SK-N-SH (cell line): ENCODE data around the gene FRS2. TPM values are rescaled to one million over a fixed set of nuclear protein-coding genes. Genes with fewer than 3 reads are reported as not detected.

Source experiments
- CTCF ChIA-PET: fragments of 300-600, 350-600 bp; formaldehyde crosslinking; extraction: SDS; loops from one replicate; lab custom pipeline; 2021; lab: Yijun Ruan, JAX
- POLR2A ChIA-PET: fragments of 350-600 bp; sonication (Branson Sonifier 250); formaldehyde crosslinking; extraction: SDS; loops from one replicate; lab custom pipeline; 2020; ENCODE audit warnings: antibody characterized with exemption, inconsistent platforms; lab: Yijun Ruan, JAX
- DNase-seq: peaks from one replicate; pipeline ENCODE4 v3.0.0; 2012
- H2AFZ ChIP-seq: fragments of 200-600 bp; sonication (generic); 2 replicates; pipeline ENCODE4 v1.8.1; 2016; ENCODE audit warnings: antibody characterized with exemption, mild to moderate bottlenecking, low read depth
- H3F3A ChIP-seq: fragments of 200-600 bp; sonication (generic); replicated peaks from 2 replicates; pipeline ENCODE3; 2016; ENCODE audit warnings: antibody characterized with exemption, mild to moderate bottlenecking; ENCODE audit not compliant: insufficient read depth
- H3K27ac ChIP-seq, 2 experiments: fragments of 200-500 bp in 1 of 2; fragments of 200-600 bp in 1 of 2; sonication (Bioruptor generic) in 1 of 2; sonication (generic), shearing (Covaris generic) in 1 of 2; 2 replicates each; pipeline versions ENCODE4 v1.5.1 to v1.6.1; 2014 to 2016; ENCODE audit warnings: low read depth in 2 of 2, inconsistent platforms in 1 of 2, low read length in 1 of 2, mild to moderate bottlenecking in 1 of 2, mixed read lengths in 1 of 2
- H3K27me3 ChIP-seq: fragments of 200-600 bp; sonication (generic), shearing (Covaris generic); 2 replicates; pipeline ENCODE4 v1.6.1; 2016; ENCODE audit warnings: mixed run types; ENCODE audit not compliant: insufficient read depth
- H3K36me3 ChIP-seq, 2 experiments: fragments of 200-500 bp in 1 of 2; fragments of 200-600 bp in 1 of 2; sonication (Bioruptor generic) in 1 of 2; sonication (generic) in 1 of 2; replicated peaks in 1 of 2; 2 replicates each; pipeline versions ENCODE3 to v1.5.1; 2014 to 2016; ENCODE audit warnings: low read length in 1 of 2, mild to moderate bottlenecking in 1 of 2; ENCODE audit not compliant: insufficient read depth in 2 of 2, control insufficient read depth in 1 of 2
- H3K4me1 ChIP-seq, 2 experiments: fragments of 200-500 bp in 1 of 2; fragments of 200-600 bp in 1 of 2; sonication (Bioruptor generic) in 1 of 2; sonication (generic), shearing (Covaris generic) in 1 of 2; 2 replicates each; pipeline versions ENCODE4 v1.5.1 to v1.6.1; 2014 to 2016; ENCODE audit warnings: low read depth in 1 of 2, low read length in 1 of 2, mixed run types in 1 of 2; ENCODE audit not compliant: insufficient read depth in 2 of 2, control insufficient read depth in 1 of 2
- H3K4me2 ChIP-seq: fragments of 200-600 bp; sonication (generic), shearing (Covaris generic); 2 replicates; pipeline ENCODE4 v1.6.1; 2017; ENCODE audit warnings: mixed run types
- H3K4me3 ChIP-seq, 2 experiments: fragments of 200-500 bp in 1 of 2; fragments of 200-600 bp in 1 of 2; sonication (Bioruptor generic) in 1 of 2; sonication (generic), shearing (Covaris generic) in 1 of 2; 2 replicates each; pipeline versions ENCODE4 v1.5.1 to v1.8.1; 2014 to 2016; ENCODE audit warnings: low read depth in 2 of 2, inconsistent platforms in 1 of 2, low read length in 1 of 2, mild to moderate bottlenecking in 1 of 2, mixed read lengths in 1 of 2, moderate library complexity in 1 of 2
- H3K79me2 ChIP-seq: fragments of 200-600 bp; sonication (generic); 2 replicates; pipeline ENCODE4 v1.8.1; 2017; ENCODE audit warnings: mild to moderate bottlenecking; ENCODE audit not compliant: insufficient read depth
- H3K9ac ChIP-seq: fragments of 200-600 bp; sonication (generic); 2 replicates; pipeline ENCODE4 v1.6.1; 2017; ENCODE audit warnings: mixed run types
- H3K9me2 ChIP-seq: fragments of 200-600 bp; sonication (generic); 2 replicates; pipeline ENCODE4 v1.6.1; 2017; ENCODE audit warnings: mixed run types
- H3K9me3 ChIP-seq: fragments of 200-600 bp; sonication (generic); 2 replicates; pipeline ENCODE4 v1.6.1; 2017; ENCODE audit warnings: mixed run types, mild to moderate bottlenecking, moderate library complexity
- H4K20me1 ChIP-seq: fragments of 200-600 bp; sonication (generic); 2 replicates; pipeline ENCODE4 v1.6.1; 2017; ENCODE audit warnings: mild to moderate bottlenecking, mixed run types; ENCODE audit not compliant: insufficient read depth
- CHD2 ChIP-seq: fragments of 150-350 bp; IDR thresholded peaks from 2 replicates; pipeline ENCODE4 v1.6.1; 2018; ENCODE audit warnings: low read length; ENCODE audit not compliant: partially characterized antibody
- ELF1 ChIP-seq: IDR thresholded peaks from 2 replicates; pipeline ENCODE4 v1.4.0; 2012
- FOXJ3 ChIP-seq: sonication (generic); formaldehyde crosslinking; IDR thresholded peaks from 2 replicates; pipeline ENCODE4 v1.5.1; 2020; ENCODE audit warnings: mild to moderate bottlenecking, missing genetic modification reagents
- FOXM1 ChIP-seq: IDR thresholded peaks from 2 replicates; pipeline ENCODE4 v1.4.0; 2012; ENCODE audit warnings: low read depth, mild to moderate bottlenecking
- GABPA ChIP-seq: IDR thresholded peaks from 2 replicates; pipeline ENCODE4 v1.4.0; 2012; ENCODE audit warnings: low read depth, mild to moderate bottlenecking
- JUND ChIP-seq: IDR thresholded peaks from 2 replicates; pipeline ENCODE4 v1.4.0; 2012
- MEF2A ChIP-seq: IDR thresholded peaks from 2 replicates; pipeline ENCODE4 v1.4.0; 2012; ENCODE audit warnings: low read depth, borderline replicate concordance
- MXI1 ChIP-seq: IDR thresholded peaks from 2 replicates; pipeline ENCODE4 v1.6.1; 2012; ENCODE audit warnings: mild to moderate bottlenecking, low read depth, low read length, improper control_type of control experiment
- POLR2AphosphoS5 ChIP-seq: IDR thresholded peaks from 2 replicates; pipeline ENCODE4 v1.6.1; 2012; ENCODE audit warnings: low read depth, low read length
- RAD21 ChIP-seq: IDR thresholded peaks from 2 replicates; pipeline ENCODE4 v1.6.1; 2012; ENCODE audit warnings: mild to moderate bottlenecking, low read length
- RCOR1 ChIP-seq: fragments of 150-350 bp; IDR thresholded peaks from 2 replicates; pipeline ENCODE4 v1.6.1; 2017; ENCODE audit warnings: antibody characterized with exemption, low read length
- TCF12 ChIP-seq: IDR thresholded peaks from 2 replicates; pipeline ENCODE4 v1.4.0; 2012
- YY1 ChIP-seq: IDR thresholded peaks from 2 replicates; pipeline ENCODE4 v1.4.0; 2012; ENCODE audit warnings: low read depth, mild to moderate bottlenecking
- WGBS: methylation state at CpG from one replicate; pipeline ENCODE4 v1.1.6; 2017; ENCODE audit warnings: low lambda C conversion rate; 5-methylcytosine and 5-hydroxymethylcytosine counted together
- polyA plus RNA-seq, 3 experiments: library from polyadenylated mRNA; depleted of rRNA; stranded (reverse); fragments of >200 nt; gene quantifications; 2 replicates each; pipeline ENCODE4 v1.2.3, GENCODE V29; 2012
- TF ChIP-seq, protein P1 (sequence below): IDR thresholded peaks from 2 replicates; pipeline ENCODE4 v1.4.0; 2012; ENCODE audit warnings: low read depth
- TF ChIP-seq, protein P2 (sequence below): IDR thresholded peaks from 2 replicates; pipeline ENCODE4 v1.4.0; 2012; ENCODE audit warnings: low read depth, borderline replicate concordance
- TF ChIP-seq, protein P3 (sequence below): fragments of 150-350 bp; IDR thresholded peaks from 2 replicates; pipeline ENCODE4 v1.6.1; 2017; ENCODE audit warnings: antibody characterized with exemption, low read length, low read depth, borderline replicate concordance
- TF ChIP-seq, protein P4 (sequence below): IDR thresholded peaks from 2 replicates; pipeline ENCODE4; 2012

FRS2 gene
- polyA plus RNA-seq, 1 of the 3 experiments (the other 2 are of a cell fraction): 7.1 TPM

DNA sequence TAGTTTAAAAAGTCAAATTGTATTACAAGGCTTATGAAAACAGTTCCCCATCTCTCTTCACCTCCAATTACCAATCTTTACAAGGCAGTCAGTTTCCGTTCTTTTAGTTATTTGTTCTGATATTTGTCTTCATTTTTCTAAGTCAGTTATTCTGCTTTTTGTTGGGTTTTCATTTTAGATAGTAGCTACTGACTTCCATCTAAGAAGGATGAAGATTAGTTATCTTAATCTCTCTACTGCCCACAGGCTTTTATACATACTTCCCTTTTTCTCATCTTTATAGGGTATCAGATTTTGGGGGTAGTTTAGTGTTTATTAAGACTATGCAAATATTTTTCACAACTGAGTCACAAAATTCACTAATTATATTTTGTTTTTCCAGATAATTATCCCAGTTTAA is 38.4 kb downstream of the FRS2 start:
- Histone ChIP-seq H3K4me3 (no peak overlapping the region), H3K4me2 (0 out of 2 replicates have a peak overlapping the region, but pooled peaks have one; percentile 62), H3K27me3 (no peaks in the 10 kb centered on the region), H2AFZ (no peak overlapping the region), H3K79me2 (peaks cover 98% of the 10 kb centered on the region), H3K9me2 (no peaks in the 10 kb centered on the region), H3K4me1 (peaks cover 33 to 35% of the 10 kb centered on the region in 2 experiments), H4K20me1 (peaks cover 35% of the 10 kb centered on the region), H3K27ac (peak overlapping the region; percentile 72 to 91), H3K9ac (no peak overlapping the region), H3K9me3 (no peaks in the 10 kb centered on the region), H3K36me3 (peaks cover 3 to 5% of the 10 kb centered on the region in 2 experiments), H3F3A (peaks cover 40% of the 10 kb centered on the region)
- POLR2A ChIA-PET: no interaction called here
- CTCF ChIA-PET: interaction anchor here (0.7 kb wide), 1 partner anchor 35 kb away, joined by 3 read pairs; no protein-coding TSS in a partner anchor
- 76% methylated on average over 1 of the region's 1 CpG for WGBS
- no peak for DNase-seq
- TF ChIP-seq MEF2A: no peak
- TF ChIP-seq YY1: no peak
- TF ChIP-seq FOXJ3: no peak
- TF ChIP-seq, protein P1, sequence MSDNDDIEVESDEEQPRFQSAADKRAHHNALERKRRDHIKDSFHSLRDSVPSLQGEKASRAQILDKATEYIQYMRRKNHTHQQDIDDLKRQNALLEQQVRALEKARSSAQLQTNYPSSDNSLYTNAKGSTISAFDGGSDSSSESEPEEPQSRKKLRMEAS: no peak
- TF ChIP-seq, protein P2, sequence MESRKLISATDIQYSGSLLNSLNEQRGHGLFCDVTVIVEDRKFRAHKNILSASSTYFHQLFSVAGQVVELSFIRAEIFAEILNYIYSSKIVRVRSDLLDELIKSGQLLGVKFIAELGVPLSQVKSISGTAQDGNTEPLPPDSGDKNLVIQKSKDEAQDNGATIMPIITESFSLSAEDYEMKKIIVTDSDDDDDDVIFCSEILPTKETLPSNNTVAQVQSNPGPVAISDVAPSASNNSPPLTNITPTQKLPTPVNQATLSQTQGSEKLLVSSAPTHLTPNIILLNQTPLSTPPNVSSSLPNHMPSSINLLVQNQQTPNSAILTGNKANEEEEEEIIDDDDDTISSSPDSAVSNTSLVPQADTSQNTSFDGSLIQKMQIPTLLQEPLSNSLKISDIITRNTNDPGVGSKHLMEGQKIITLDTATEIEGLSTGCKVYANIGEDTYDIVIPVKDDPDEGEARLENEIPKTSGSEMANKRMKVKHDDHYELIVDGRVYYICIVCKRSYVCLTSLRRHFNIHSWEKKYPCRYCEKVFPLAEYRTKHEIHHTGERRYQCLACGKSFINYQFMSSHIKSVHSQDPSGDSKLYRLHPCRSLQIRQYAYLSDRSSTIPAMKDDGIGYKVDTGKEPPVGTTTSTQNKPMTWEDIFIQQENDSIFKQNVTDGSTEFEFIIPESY: no peak
- TF ChIP-seq TCF12: no peak
- no peak for TF ChIP-seq JUND
- no peak for TF ChIP-seq FOXM1
- no peak for TF ChIP-seq MXI1
- no peak for TF ChIP-seq ELF1
- TF ChIP-seq CHD2: no peak
- no peak for TF ChIP-seq POLR2AphosphoS5
- TF ChIP-seq RAD21: no peak
- TF ChIP-seq, protein P3, sequence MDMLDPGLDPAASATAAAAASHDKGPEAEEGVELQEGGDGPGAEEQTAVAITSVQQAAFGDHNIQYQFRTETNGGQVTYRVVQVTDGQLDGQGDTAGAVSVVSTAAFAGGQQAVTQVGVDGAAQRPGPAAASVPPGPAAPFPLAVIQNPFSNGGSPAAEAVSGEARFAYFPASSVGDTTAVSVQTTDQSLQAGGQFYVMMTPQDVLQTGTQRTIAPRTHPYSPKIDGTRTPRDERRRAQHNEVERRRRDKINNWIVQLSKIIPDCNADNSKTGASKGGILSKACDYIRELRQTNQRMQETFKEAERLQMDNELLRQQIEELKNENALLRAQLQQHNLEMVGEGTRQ: no peak

DNA sequence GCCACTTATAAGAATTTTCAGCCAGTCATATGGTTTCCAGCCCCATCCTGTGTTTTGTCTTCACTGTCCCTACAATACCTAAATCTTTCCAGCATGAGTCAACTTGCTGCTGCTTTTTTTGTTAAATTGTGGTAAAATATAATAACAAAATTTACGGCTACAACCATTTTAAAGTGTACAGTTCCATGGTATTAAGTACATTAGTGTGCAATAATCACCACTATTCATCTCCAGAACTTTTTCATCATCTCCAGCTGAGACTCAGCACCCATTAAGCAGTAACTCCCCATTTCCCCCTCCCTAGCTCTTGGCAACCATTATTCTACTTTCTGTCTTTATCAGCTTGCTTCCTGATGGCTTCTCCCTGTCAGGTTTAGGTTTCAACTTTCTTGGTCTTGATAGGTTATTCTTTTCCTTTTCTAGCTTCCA is 39.1 kb downstream of the FRS2 start:
- peaks cover 3 to 5% of the 10 kb centered on the region in 2 experiments for H3K36me3 ChIP-seq
- no peaks in the 10 kb centered on the region for H3K9me2 ChIP-seq
- H3K9me3 ChIP-seq: no peaks in the 10 kb centered on the region
- peak overlapping the region; percentile 62; the same call in 1 of the 2 replicates for H3K4me2 ChIP-seq
- ChIA-PET CTCF (interaction anchor here (1.1 kb wide), 1 partner anchor 60 kb away, joined by 3 read pairs; no protein-coding TSS in a partner anchor), POLR2A (interaction anchor here (0.9 kb wide), 1 partner anchor 39 kb away, joined by 3 read pairs; the partner anchor contains the start of gene FRS2)
- H3K27me3 ChIP-seq: no peaks in the 10 kb centered on the region
- no peak overlapping the region for H2AFZ ChIP-seq
- H3K4me1 ChIP-seq: peaks cover 36 to 37% of the 10 kb centered on the region in 2 experiments
- DNase-seq: peak; percentile 40
- peaks cover 34% of the 10 kb centered on the region for H4K20me1 ChIP-seq
- H3K27ac ChIP-seq: peak overlapping the region; percentile 72 to 91
- H3F3A ChIP-seq: peaks cover 40% of the 10 kb centered on the region
- peaks cover 98% of the 10 kb centered on the region for H3K79me2 ChIP-seq
- 16% methylated on average over 1 of the region's 1 CpG for WGBS
- H3K9ac ChIP-seq: peak overlapping the region; percentile 13; the same call in 1 of the 2 replicates
- H3K4me3 ChIP-seq: peak overlapping the region in 1 of 2 experiments; percentile 13; a peak in 1 of 4 replicates
- no peak; the same call in 1 of the 2 replicates for TF ChIP-seq YY1
- TF ChIP-seq, protein P2: no peak
- TF ChIP-seq, protein P1: no peak
- TF ChIP-seq, protein P3: no peak
- TF ChIP-seq GABPA: no peak
- TF ChIP-seq FOXM1: no peak
- TF ChIP-seq RCOR1: peak; percentile 65; the same call in 1 of the 2 replicates
- TF ChIP-seq TCF12: peak; percentile 58
- TF ChIP-seq, protein P4, sequence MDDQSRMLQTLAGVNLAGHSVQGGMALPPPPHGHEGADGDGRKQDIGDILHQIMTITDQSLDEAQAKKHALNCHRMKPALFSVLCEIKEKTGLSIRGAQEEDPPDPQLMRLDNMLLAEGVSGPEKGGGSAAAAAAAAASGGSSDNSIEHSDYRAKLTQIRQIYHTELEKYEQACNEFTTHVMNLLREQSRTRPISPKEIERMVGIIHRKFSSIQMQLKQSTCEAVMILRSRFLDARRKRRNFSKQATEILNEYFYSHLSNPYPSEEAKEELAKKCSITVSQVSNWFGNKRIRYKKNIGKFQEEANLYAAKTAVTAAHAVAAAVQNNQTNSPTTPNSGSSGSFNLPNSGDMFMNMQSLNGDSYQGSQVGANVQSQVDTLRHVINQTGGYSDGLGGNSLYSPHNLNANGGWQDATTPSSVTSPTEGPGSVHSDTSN: 0 out of 2 replicates have a peak, but pooled peaks have one; percentile 3
